ENCODE measurements around the gene HNRNPUL1. TPM values are rescaled to one million over a fixed set of nuclear protein-coding genes. Genes with fewer than 3 reads are reported as not detected.

Gene HNRNPUL1
- total RNA-seq, 4 donors from 2014 or later = 140 to 213 (median 188) TPM

- Histone ChIP-seq H3K4me1 (peaks cover 14% of the 10 kb centered on the region), H3K9me3 (no peaks in the 10 kb centered on the region), H3K4me3 (no peak overlapping the region), H3K27me3 (no peaks in the 10 kb centered on the region), H3K27ac (no peak overlapping the region), H3K36me3 (peaks cover 83% of the 10 kb centered on the region)
- TF ChIP-seq CTCF (IDR thresholded peaks at IDR 0.05) (no peak), EP300 (IDR thresholded peaks at IDR 0.05) (no peak), POLR2A (IDR thresholded peaks at IDR 0.05) (no peak), POLR2AphosphoS5 (IDR thresholded peaks at IDR 0.05) (no peak)
- DNase-seq (ENCODE audit: low spot score in 2 of 2) = no peak
- WGBS = 98% methylated on average over 11 of the region's 24 CpGs
Observed at GRCh38 chr19:41316306-41316920, 52.2 kb downstream of the HNRNPUL1 start.

GRCh38 chr19:41318696-41319499 lies 54.7 kb downstream of the HNRNPUL1 start:
- WGBS = 75% methylated on average over 12 of the region's 19 CpGs
- H3K36me3 ChIP-seq = peaks cover 71% of the 10 kb centered on the region
- DNase-seq (ENCODE audit: low spot score in 2 of 2) = no peak

GRCh38 chr19:41319500-41320184 lies 55.5 kb downstream of the HNRNPUL1 start:
- H3K27ac ChIP-seq = no peak overlapping the region
- H3K36me3 ChIP-seq = peaks cover 66% of the 10 kb centered on the region
- TF ChIP-seq EP300 (IDR thresholded peaks at IDR 0.05) (no peak), CTCF (IDR thresholded peaks at IDR 0.05) (no peak)
- no peaks in the 10 kb centered on the region for H3K9me3 ChIP-seq
- DNase-seq (ENCODE audit: low spot score in 2 of 2) = no peak
- H3K4me3 ChIP-seq = no peak overlapping the region
- WGBS = 86% methylated on average over 13 of the region's 20 CpGs
- H3K4me1 ChIP-seq = peaks cover 36% of the 10 kb centered on the region
- no peaks in the 10 kb centered on the region for H3K27me3 ChIP-seq

More at GRCh38 chr19:41318696-41319499, 54.7 kb downstream of the HNRNPUL1 start:
- Histone ChIP-seq H3K27me3 (no peaks in the 10 kb centered on the region), H3K27ac (no peak overlapping the region), H3K4me1 (peaks cover 29% of the 10 kb centered on the region), H3K4me3 (no peak overlapping the region), H3K9me3 (no peaks in the 10 kb centered on the region)
- TF ChIP-seq POLR2A (IDR thresholded peaks at IDR 0.05) (no peak), EP300 (IDR thresholded peaks at IDR 0.05) (no peak), POLR2AphosphoS5 (IDR thresholded peaks at IDR 0.05) (no peak), CTCF (IDR thresholded peaks at IDR 0.05) (no peak)

- no CpG with 5 or more reads among the region's 11 CpGs for WGBS
- no peak for DNase-seq (ENCODE audit: low spot score in 2 of 2)
- H3K4me1 ChIP-seq = peaks cover 41% of the 10 kb centered on the region
- H3K9me3 ChIP-seq = no peaks in the 10 kb centered on the region
- TF ChIP-seq CTCF (IDR thresholded peaks at IDR 0.05) = no peak
- no peak for TF ChIP-seq POLR2A (IDR thresholded peaks at IDR 0.05)
- no peak for TF ChIP-seq EP300 (IDR thresholded peaks at IDR 0.05)
- no peak for TF ChIP-seq POLR2AphosphoS5 (IDR thresholded peaks at IDR 0.05)
- peaks cover 66% of the 10 kb centered on the region for H3K36me3 ChIP-seq
- H3K27me3 ChIP-seq = no peaks in the 10 kb centered on the region
- no peak overlapping the region for H3K27ac ChIP-seq
- H3K4me3 ChIP-seq = no peak overlapping the region
Observed at GRCh38 chr19:41320185-41320518, 56.0 kb downstream of the HNRNPUL1 start.

GRCh38 chr19:41320568-41320967 lies 56.4 kb downstream of the HNRNPUL1 start:
- 87% methylated on average over 4 of the region's 4 CpGs for WGBS
- TF ChIP-seq POLR2A (IDR thresholded peaks at IDR 0.05) (no peak), EP300 (IDR thresholded peaks at IDR 0.05) (no peak), CTCF (IDR thresholded peaks at IDR 0.05) (no peak), POLR2AphosphoS5 (IDR thresholded peaks at IDR 0.05) (no peak)
- Histone ChIP-seq H3K4me3 (no peak overlapping the region), H3K4me1 (peaks cover 46% of the 10 kb centered on the region), H3K9me3 (no peaks in the 10 kb centered on the region), H3K36me3 (peaks cover 62% of the 10 kb centered on the region), H3K27ac (no peak overlapping the region), H3K27me3 (no peaks in the 10 kb centered on the region)
- no peak for DNase-seq (ENCODE audit: low spot score in 2 of 2)

All from suprapubic skin (tissue), 4 donors.